ENCODE results near the gene SLC30A3.
A peak's percentile ranks its signal among the peaks of the same experiment; 100 is the strongest.

DNA sequence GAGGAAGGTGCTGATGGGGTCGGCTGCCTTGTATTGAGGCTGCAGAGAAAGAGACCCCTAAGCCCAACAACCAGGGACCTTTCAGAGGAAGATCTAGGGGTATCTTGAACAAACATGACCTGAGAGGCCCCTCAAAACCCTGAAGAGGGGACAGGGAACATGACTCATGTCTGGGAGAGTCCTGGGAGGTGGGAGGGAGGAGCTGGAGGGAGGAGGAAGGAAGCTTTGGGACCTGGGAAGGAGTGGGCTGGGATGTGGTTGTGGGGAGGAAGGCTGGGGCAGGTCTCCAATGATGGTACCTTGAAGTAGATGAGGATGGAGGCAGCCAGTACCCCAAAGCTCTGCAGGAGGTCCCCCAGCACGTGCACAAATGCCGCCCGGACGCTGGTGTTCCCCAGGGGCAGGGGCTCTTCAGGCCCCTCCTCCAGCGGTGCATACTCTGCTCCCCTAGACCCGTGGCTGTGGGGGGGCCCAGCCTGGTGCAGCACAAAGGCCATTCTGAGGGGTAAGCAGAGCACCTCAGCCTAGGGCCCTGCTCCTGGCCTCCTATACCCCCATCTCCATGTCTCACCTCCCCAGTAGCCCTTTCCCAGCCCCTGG is 5.9 kb downstream of the SLC30A3 start:
- TF ChIP-seq STAT3 (IDR thresholded peaks at IDR 0.05; ENCODE audit: low read depth, low read length) = no peak
- no peak for TF ChIP-seq CREM (IDR thresholded peaks at IDR 0.05; ENCODE audit: low read depth)
- TF ChIP-seq, protein P1, sequence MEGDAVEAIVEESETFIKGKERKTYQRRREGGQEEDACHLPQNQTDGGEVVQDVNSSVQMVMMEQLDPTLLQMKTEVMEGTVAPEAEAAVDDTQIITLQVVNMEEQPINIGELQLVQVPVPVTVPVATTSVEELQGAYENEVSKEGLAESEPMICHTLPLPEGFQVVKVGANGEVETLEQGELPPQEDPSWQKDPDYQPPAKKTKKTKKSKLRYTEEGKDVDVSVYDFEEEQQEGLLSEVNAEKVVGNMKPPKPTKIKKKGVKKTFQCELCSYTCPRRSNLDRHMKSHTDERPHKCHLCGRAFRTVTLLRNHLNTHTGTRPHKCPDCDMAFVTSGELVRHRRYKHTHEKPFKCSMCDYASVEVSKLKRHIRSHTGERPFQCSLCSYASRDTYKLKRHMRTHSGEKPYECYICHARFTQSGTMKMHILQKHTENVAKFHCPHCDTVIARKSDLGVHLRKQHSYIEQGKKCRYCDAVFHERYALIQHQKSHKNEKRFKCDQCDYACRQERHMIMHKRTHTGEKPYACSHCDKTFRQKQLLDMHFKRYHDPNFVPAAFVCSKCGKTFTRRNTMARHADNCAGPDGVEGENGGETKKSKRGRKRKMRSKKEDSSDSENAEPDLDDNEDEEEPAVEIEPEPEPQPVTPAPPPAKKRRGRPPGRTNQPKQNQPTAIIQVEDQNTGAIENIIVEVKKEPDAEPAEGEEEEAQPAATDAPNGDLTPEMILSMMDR (IDR thresholded peaks at IDR 0.05 in 2 of 3, conservative IDR thresholded peaks at IDR 0.05 in 1 of 3; ENCODE audit: control insufficient read depth in 2 of 3, extremely low read depth in 1 of 3, insufficient read depth in 1 of 3, low read depth in 3 of 3, low read length in 3 of 3) = no peak
- no peak for TF ChIP-seq NR2C2 (IDR thresholded peaks at IDR 0.05; ENCODE audit: borderline replicate concordance, control insufficient read depth, insufficient read length, low read depth)
- TF ChIP-seq HDAC6 (IDR thresholded peaks at IDR 0.05; ENCODE audit: unreplicated experiment) = no peak
- no peak for TF ChIP-seq EGR1 (IDR thresholded peaks at IDR 0.05; ENCODE audit: borderline replicate concordance in 1 of 2, low read depth in 2 of 2, low read length in 2 of 2)
- TF ChIP-seq USF1 (IDR thresholded peaks at IDR 0.05; ENCODE audit: borderline replicate concordance, extremely low read length, insufficient read depth, low read depth, low read length) = no peak
- no peak for TF ChIP-seq ETV6 (conservative IDR thresholded peaks at IDR 0.05 in 1 of 2, IDR thresholded peaks at IDR 0.05 in 1 of 2; ENCODE audit: borderline replicate concordance in 1 of 2, low read depth in 1 of 2)
- TF ChIP-seq BHLHE40 (IDR thresholded peaks at IDR 0.05; ENCODE audit: borderline replicate concordance in 1 of 2, low read depth in 2 of 2, low read length in 1 of 2) = 0 out of 4 replicates have a peak, but pooled peaks of 1 of the 2 experiments have one; percentile 10
- TF ChIP-seq POLR2A (IDR thresholded peaks at IDR 0.05; ENCODE audit: low read depth, low read length) = no peak
- TF ChIP-seq NRF1 (conservative IDR thresholded peaks at IDR 0.05; ENCODE audit: low read depth, low read length) = no peak
- TF ChIP-seq BCL3 (IDR thresholded peaks at IDR 0.05; ENCODE audit: borderline replicate concordance, insufficient read depth, low read depth, low read length, poor library complexity, severe bottlenecking) = no peak
- TF ChIP-seq, protein P2, sequence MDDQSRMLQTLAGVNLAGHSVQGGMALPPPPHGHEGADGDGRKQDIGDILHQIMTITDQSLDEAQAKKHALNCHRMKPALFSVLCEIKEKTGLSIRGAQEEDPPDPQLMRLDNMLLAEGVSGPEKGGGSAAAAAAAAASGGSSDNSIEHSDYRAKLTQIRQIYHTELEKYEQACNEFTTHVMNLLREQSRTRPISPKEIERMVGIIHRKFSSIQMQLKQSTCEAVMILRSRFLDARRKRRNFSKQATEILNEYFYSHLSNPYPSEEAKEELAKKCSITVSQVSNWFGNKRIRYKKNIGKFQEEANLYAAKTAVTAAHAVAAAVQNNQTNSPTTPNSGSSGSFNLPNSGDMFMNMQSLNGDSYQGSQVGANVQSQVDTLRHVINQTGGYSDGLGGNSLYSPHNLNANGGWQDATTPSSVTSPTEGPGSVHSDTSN (IDR thresholded peaks at IDR 0.05; ENCODE audit: insufficient replicate concordance, low read depth, low read length) = no peak

Measured in GM12878 (cell line).